ENCODE measurements around the gene HDAC5.
A peak's percentile ranks its signal among the peaks of the same experiment; 100 is the strongest.

Gene HDAC5

GRCh38 chr17:44084921-44085320 lies 38.5 kb downstream of the HDAC5 start:
- ATAC-seq (replicated peaks; ENCODE audit: extremely low read depth, poor library complexity, severe bottlenecking) (no peak), DNase-seq (ENCODE audit: low spot score in 2 of 2) (no peak)
- peaks cover 30% of the 10 kb centered on the region for H3K36me3 Mint-ChIP-seq (ENCODE audit: insufficient read depth)
- no peaks in the 10 kb centered on the region for H3K9me3 Mint-ChIP-seq
- H3K4me1 Mint-ChIP-seq: peaks cover 14% of the 10 kb centered on the region
- H3K27ac Mint-ChIP-seq (ENCODE audit: low read depth): no peak overlapping the region
- H3K4me3 Mint-ChIP-seq: no peak overlapping the region
- H3K27me3 Mint-ChIP-seq: no peaks in the 10 kb centered on the region

GRCh38 chr17:44084131-44084538 lies 39.3 kb downstream of the HDAC5 start:
- Mint-ChIP-seq H3K4me3 (no peak overlapping the region), H3K36me3 (ENCODE audit: insufficient read depth) (peaks cover 35% of the 10 kb centered on the region), H3K4me1 (peaks cover 14% of the 10 kb centered on the region), H3K27ac (ENCODE audit: low read depth) (no peak overlapping the region), H3K27me3 (no peaks in the 10 kb centered on the region), H3K9me3 (no peaks in the 10 kb centered on the region)
- DNase-seq (ENCODE audit: low spot score in 2 of 2): no peak
- ATAC-seq (replicated peaks; ENCODE audit: extremely low read depth, poor library complexity, severe bottlenecking): no peak

GRCh38 chr17:44083250-44083849 lies 40.1 kb downstream of the HDAC5 start:
- Mint-ChIP-seq H3K27ac (ENCODE audit: low read depth) (no peak overlapping the region), H3K36me3 (ENCODE audit: insufficient read depth) (peaks cover 37% of the 10 kb centered on the region), H3K9me3 (no peaks in the 10 kb centered on the region), H3K4me1 (peaks cover 10% of the 10 kb centered on the region), H3K4me3 (no peak overlapping the region), H3K27me3 (no peaks in the 10 kb centered on the region)
- DNase-seq (ENCODE audit: low spot score in 2 of 2) (no peak), ATAC-seq (replicated peaks; ENCODE audit: extremely low read depth, poor library complexity, severe bottlenecking) (no peak)

GRCh38 chr17:44082256-44082927 lies 41.0 kb downstream of the HDAC5 start:
- DNase-seq (ENCODE audit: low spot score in 2 of 2) (no peak), ATAC-seq (replicated peaks; ENCODE audit: extremely low read depth, poor library complexity, severe bottlenecking) (no peak)
- Mint-ChIP-seq H3K4me1 (peaks cover 7% of the 10 kb centered on the region), H3K27ac (ENCODE audit: low read depth) (no peak overlapping the region), H3K4me3 (no peak overlapping the region), H3K9me3 (no peaks in the 10 kb centered on the region), H3K27me3 (no peaks in the 10 kb centered on the region), H3K36me3 (ENCODE audit: insufficient read depth) (peaks cover 37% of the 10 kb centered on the region)

- DNase-seq (ENCODE audit: low spot score in 2 of 2) (no peak), ATAC-seq (replicated peaks; ENCODE audit: extremely low read depth, poor library complexity, severe bottlenecking) (no peak)
- Mint-ChIP-seq H3K27me3 (no peaks in the 10 kb centered on the region), H3K4me1 (peaks cover 4% of the 10 kb centered on the region), H3K4me3 (no peak overlapping the region), H3K9me3 (no peaks in the 10 kb centered on the region), H3K27ac (ENCODE audit: low read depth) (no peak overlapping the region), H3K36me3 (ENCODE audit: insufficient read depth) (peaks cover 35% of the 10 kb centered on the region)
Observed at GRCh38 chr17:44081681-44082080, 41.8 kb downstream of the HDAC5 start.

- no peaks in the 10 kb centered on the region for H3K4me1 Mint-ChIP-seq
- no peak for ATAC-seq (replicated peaks; ENCODE audit: extremely low read depth, poor library complexity, severe bottlenecking)
Observed at GRCh38 chr17:44079877-44080821, 43.3 kb downstream of the HDAC5 start.

GRCh38 chr17:44078412-44078811 lies 45.0 kb downstream of the HDAC5 start:
- DNase-seq (ENCODE audit: low spot score in 2 of 2) (no peak), ATAC-seq (replicated peaks; ENCODE audit: extremely low read depth, poor library complexity, severe bottlenecking) (no peak)
- Mint-ChIP-seq H3K27me3 (no peaks in the 10 kb centered on the region), H3K4me3 (no peak overlapping the region), H3K9me3 (no peaks in the 10 kb centered on the region), H3K4me1 (no peaks in the 10 kb centered on the region), H3K36me3 (ENCODE audit: insufficient read depth) (peaks cover 31% of the 10 kb centered on the region), H3K27ac (ENCODE audit: low read depth) (no peak overlapping the region)

More at GRCh38 chr17:44079877-44080821, 43.3 kb downstream of the HDAC5 start:
- peak overlapping the region; percentile 42 for H3K27ac Mint-ChIP-seq (ENCODE audit: low read depth)
- H3K27me3 Mint-ChIP-seq: no peaks in the 10 kb centered on the region
- no peaks in the 10 kb centered on the region for H3K9me3 Mint-ChIP-seq
- H3K4me3 Mint-ChIP-seq: no peak overlapping the region
- no peak for DNase-seq (ENCODE audit: low spot score in 2 of 2)
- H3K36me3 Mint-ChIP-seq (ENCODE audit: insufficient read depth): peaks cover 34% of the 10 kb centered on the region

GRCh38 chr17:44077595-44077909 lies 45.9 kb downstream of the HDAC5 start:
- Mint-ChIP-seq H3K4me3 (peak overlapping the region; percentile 25), H3K36me3 (ENCODE audit: insufficient read depth) (peaks cover 27% of the 10 kb centered on the region), H3K27me3 (no peaks in the 10 kb centered on the region), H3K27ac (ENCODE audit: low read depth) (no peak overlapping the region), H3K4me1 (peaks cover 6% of the 10 kb centered on the region), H3K9me3 (no peaks in the 10 kb centered on the region)
- DNase-seq (ENCODE audit: low spot score in 2 of 2) (no peak), ATAC-seq (replicated peaks; ENCODE audit: extremely low read depth, poor library complexity, severe bottlenecking) (no peak)

GRCh38 chr17:44076716-44077594 lies 46.5 kb downstream of the HDAC5 start:
- Mint-ChIP-seq H3K4me3 (no peak overlapping the region), H3K9me3 (no peaks in the 10 kb centered on the region), H3K36me3 (ENCODE audit: insufficient read depth) (peaks cover 23% of the 10 kb centered on the region), H3K27me3 (no peaks in the 10 kb centered on the region), H3K27ac (ENCODE audit: low read depth) (no peak overlapping the region), H3K4me1 (peaks cover 9% of the 10 kb centered on the region)
- ATAC-seq (replicated peaks; ENCODE audit: extremely low read depth, poor library complexity, severe bottlenecking): no peak
- no peak for DNase-seq (ENCODE audit: low spot score in 2 of 2)

- peaks cover 25% of the 10 kb centered on the region for H3K36me3 Mint-ChIP-seq (ENCODE audit: insufficient read depth)
- no peaks in the 10 kb centered on the region for H3K9me3 Mint-ChIP-seq
- no peaks in the 10 kb centered on the region for H3K27me3 Mint-ChIP-seq
- no peak overlapping the region for H3K4me3 Mint-ChIP-seq
- peak overlapping the region; percentile 47 for H3K27ac Mint-ChIP-seq (ENCODE audit: low read depth)
- peaks cover 21% of the 10 kb centered on the region for H3K4me1 Mint-ChIP-seq
- DNase-seq (ENCODE audit: low spot score in 2 of 2): no peak
- no peak for ATAC-seq (replicated peaks; ENCODE audit: extremely low read depth, poor library complexity, severe bottlenecking)
Observed at GRCh38 chr17:44075598-44076293, 47.7 kb downstream of the HDAC5 start.

GRCh38 chr17:44074911-44075285 lies 48.5 kb downstream of the HDAC5 start:
- Mint-ChIP-seq H3K4me1 (peaks cover 28% of the 10 kb centered on the region), H3K27ac (ENCODE audit: low read depth) (peak overlapping the region; percentile 47), H3K4me3 (no peak overlapping the region), H3K27me3 (no peaks in the 10 kb centered on the region), H3K9me3 (no peaks in the 10 kb centered on the region), H3K36me3 (ENCODE audit: insufficient read depth) (peaks cover 24% of the 10 kb centered on the region)
- ATAC-seq (replicated peaks; ENCODE audit: extremely low read depth, poor library complexity, severe bottlenecking) (no peak), DNase-seq (ENCODE audit: low spot score in 2 of 2) (no peak)
